NB4 (cell line): ENCODE data around the gene FAM78B.

ENCODE experiments used
- MYC ChIP-seq: IDR thresholded peaks from 2 replicates; pipeline ENCODE4 v1.6.1; 2011; ENCODE audit warnings: low read depth, low read length
- POLR2A ChIP-seq: IDR thresholded peaks from 2 replicates; pipeline ENCODE4 v1.6.1; 2011; ENCODE audit warnings: mild to moderate bottlenecking; ENCODE audit not compliant: insufficient read length; ENCODE audit errors: extremely low read depth
- TF ChIP-seq, protein P1 (sequence below): IDR thresholded peaks from one replicate; pipeline ENCODE4 v1.5.1; 2012; ENCODE audit warnings: low read depth, low read length
- TF ChIP-seq, protein P2 (sequence below): IDR thresholded peaks from 2 replicates; pipeline ENCODE4 v1.6.1; 2011; ENCODE audit warnings: low read depth, low read length

DNA sequence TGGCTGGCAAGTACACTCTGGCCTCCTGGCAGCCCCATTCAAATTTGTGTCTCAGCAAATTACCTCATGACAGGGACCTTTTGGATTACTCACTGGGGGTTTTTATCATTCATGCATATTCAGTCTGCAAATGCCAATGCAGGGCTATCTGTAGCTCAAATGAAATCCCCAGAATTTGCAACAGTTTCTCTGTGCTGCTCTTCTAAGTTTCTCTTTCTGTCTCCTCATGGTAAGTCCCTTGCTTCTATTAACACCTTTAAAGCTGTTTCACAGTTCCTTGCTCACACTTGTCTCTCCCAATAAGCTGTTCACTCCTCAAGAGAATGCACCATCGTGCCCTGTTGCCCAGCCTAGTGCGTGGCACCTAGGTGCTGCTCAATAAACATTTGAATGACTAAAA lies 3.3 kb upstream of the FAM78B start:
- TF ChIP-seq, protein P1, sequence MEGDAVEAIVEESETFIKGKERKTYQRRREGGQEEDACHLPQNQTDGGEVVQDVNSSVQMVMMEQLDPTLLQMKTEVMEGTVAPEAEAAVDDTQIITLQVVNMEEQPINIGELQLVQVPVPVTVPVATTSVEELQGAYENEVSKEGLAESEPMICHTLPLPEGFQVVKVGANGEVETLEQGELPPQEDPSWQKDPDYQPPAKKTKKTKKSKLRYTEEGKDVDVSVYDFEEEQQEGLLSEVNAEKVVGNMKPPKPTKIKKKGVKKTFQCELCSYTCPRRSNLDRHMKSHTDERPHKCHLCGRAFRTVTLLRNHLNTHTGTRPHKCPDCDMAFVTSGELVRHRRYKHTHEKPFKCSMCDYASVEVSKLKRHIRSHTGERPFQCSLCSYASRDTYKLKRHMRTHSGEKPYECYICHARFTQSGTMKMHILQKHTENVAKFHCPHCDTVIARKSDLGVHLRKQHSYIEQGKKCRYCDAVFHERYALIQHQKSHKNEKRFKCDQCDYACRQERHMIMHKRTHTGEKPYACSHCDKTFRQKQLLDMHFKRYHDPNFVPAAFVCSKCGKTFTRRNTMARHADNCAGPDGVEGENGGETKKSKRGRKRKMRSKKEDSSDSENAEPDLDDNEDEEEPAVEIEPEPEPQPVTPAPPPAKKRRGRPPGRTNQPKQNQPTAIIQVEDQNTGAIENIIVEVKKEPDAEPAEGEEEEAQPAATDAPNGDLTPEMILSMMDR, result no peak
- no peak for TF ChIP-seq POLR2A
- TF ChIP-seq MYC, result no peak
- TF ChIP-seq, protein P2, sequence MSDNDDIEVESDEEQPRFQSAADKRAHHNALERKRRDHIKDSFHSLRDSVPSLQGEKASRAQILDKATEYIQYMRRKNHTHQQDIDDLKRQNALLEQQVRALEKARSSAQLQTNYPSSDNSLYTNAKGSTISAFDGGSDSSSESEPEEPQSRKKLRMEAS, result no peak
